ENCODE results near the gene RAMP1.

GRCh38 chr2:237876061-237876526 lies 16.7 kb downstream of the RAMP1 start:
- TF ChIP-seq GABPA (IDR thresholded peaks at IDR 0.05; ENCODE audit: low read depth) (no peak), POLR2AphosphoS5 (IDR thresholded peaks at IDR 0.05; ENCODE audit: low read depth) (no peak)

All from HL-60 (cell line).